Fibroblast of lung (primary cell): ENCODE data around the gene OR5K2.

Experiments used
- CTCF ChIP-seq, 2 donors: IDR thresholded peaks in 1 of 2; conservative IDR thresholded peaks in 1 of 2; 1 replicate in 1 of 2; 2 replicates in 1 of 2; pipeline ENCODE4 v1.5.1; 2011 to 2012; ENCODE audit warnings: low read length in 2 of 2, control low read depth in 1 of 2, inconsistent platforms in 1 of 2, low read depth in 1 of 2, mild to moderate bottlenecking in 1 of 2
- EZH2 ChIP-seq: IDR thresholded peaks from 2 replicates; pipeline ENCODE4 v1.5.1; 2012; ENCODE audit warnings: low read length, control low read depth, mild to moderate bottlenecking; ENCODE audit errors: missing control alignments

- TF ChIP-seq CTCF (conservative IDR thresholded peaks at IDR 0.05 in 1 of 2, IDR thresholded peaks at IDR 0.05 in 1 of 2; ENCODE audit: low read depth in 1 of 2, low read length in 2 of 2) (no peak), EZH2 (no peak)
These were observed 34.8 kb downstream of the OR5K2 start for GRCh38 chr3:98532275-98532637.
